Rectal smooth muscle tissue (tissue), 1 donor: ENCODE data around the gene GRIA2.
"Not testable (repeated sequence)": the region's sequence is repeated elsewhere in the genome, so short reads cannot be mapped to it uniquely, and the experiment has no call there.

Source experiments
- H3K27ac ChIP-seq: one replicate; pipeline ENCODE4 v1.7.0; 2013; ENCODE audit warnings: low read depth, low read length, inconsistent platforms
- H3K27me3 ChIP-seq: one replicate; pipeline ENCODE4 v1.7.0; 2013; ENCODE audit warnings: low read length; ENCODE audit not compliant: control insufficient read depth, insufficient read depth
- H3K36me3 ChIP-seq: one replicate; pipeline ENCODE4 v1.7.0; 2013; ENCODE audit warnings: low read length; ENCODE audit not compliant: control insufficient read depth, insufficient read depth
- H3K4me1 ChIP-seq: one replicate; pipeline ENCODE4 v1.7.0; 2013; ENCODE audit warnings: low read length; ENCODE audit not compliant: control insufficient read depth, insufficient read depth
- H3K4me3 ChIP-seq: one replicate; pipeline ENCODE4 v1.7.0; 2013; ENCODE audit warnings: low read length
- H3K9ac ChIP-seq: one replicate; pipeline ENCODE4 v1.7.0; 2013; ENCODE audit warnings: low read length

Gene GRIA2

GRCh38 chr4:157222771-157223160 lies 2.2 kb downstream of the GRIA2 start:
- no peaks in the 10 kb centered on the region for H3K4me1 ChIP-seq
- H3K36me3 ChIP-seq, result no peaks in the 10 kb centered on the region
- no peak overlapping the region for H3K4me3 ChIP-seq
- H3K27me3 ChIP-seq, result peaks cover 11% of the 10 kb centered on the region
- no peak overlapping the region for H3K27ac ChIP-seq
- no peak overlapping the region for H3K9ac ChIP-seq

DNA sequence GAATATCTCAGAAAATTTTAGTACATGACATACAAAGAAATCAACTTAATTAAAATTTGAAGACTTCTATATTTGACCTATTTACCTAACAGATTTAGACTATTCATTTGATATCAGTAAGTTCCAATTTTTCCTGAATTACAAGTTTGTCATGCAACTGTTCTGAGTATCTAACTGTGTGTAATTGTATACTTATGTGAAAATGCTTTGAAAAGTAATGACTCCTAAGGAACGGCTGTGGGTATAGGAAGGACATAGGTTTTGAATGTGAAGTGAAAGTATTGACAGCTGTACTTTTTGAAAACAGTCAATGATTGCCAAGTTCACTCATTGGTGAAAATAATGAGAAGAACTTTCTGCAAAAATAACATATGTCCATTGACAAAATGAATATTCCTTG lies 2.9 kb downstream of the GRIA2 start:
- Histone ChIP-seq H3K4me3 (no peak overlapping the region), H3K27me3 (peaks cover 11% of the 10 kb centered on the region), H3K9ac (no peak overlapping the region), H3K4me1 (no peaks in the 10 kb centered on the region), H3K36me3 (no peaks in the 10 kb centered on the region), H3K27ac (no peak overlapping the region)

GRCh38 chr4:157225096-157225495 lies 4.6 kb downstream of the GRIA2 start:
- no peak overlapping the region for H3K9ac ChIP-seq
- no peaks in the 10 kb centered on the region for H3K36me3 ChIP-seq
- no peaks in the 10 kb centered on the region for H3K4me1 ChIP-seq
- no peak overlapping the region for H3K4me3 ChIP-seq
- H3K27ac ChIP-seq, result no peak overlapping the region
- H3K27me3 ChIP-seq, result peaks cover 11% of the 10 kb centered on the region

- no peaks in the 10 kb centered on the region for H3K4me1 ChIP-seq
- H3K27me3 ChIP-seq, result peaks cover 9% of the 10 kb centered on the region
- H3K4me3 ChIP-seq, result no peak overlapping the region
- H3K9ac ChIP-seq, result no peak overlapping the region
- no peak overlapping the region for H3K27ac ChIP-seq
- no peaks in the 10 kb centered on the region for H3K36me3 ChIP-seq
Observed at GRCh38 chr4:157226035-157226434, 5.5 kb downstream of the GRIA2 start.

GRCh38 chr4:157226601-157227000 lies 6.1 kb downstream of the GRIA2 start:
- no peaks in the 10 kb centered on the region for H3K36me3 ChIP-seq
- no peaks in the 10 kb centered on the region for H3K4me1 ChIP-seq
- H3K4me3 ChIP-seq, result no peak overlapping the region
- peaks cover 5% of the 10 kb centered on the region for H3K27me3 ChIP-seq
- H3K27ac ChIP-seq, result no peak overlapping the region
- no peak overlapping the region for H3K9ac ChIP-seq

DNA sequence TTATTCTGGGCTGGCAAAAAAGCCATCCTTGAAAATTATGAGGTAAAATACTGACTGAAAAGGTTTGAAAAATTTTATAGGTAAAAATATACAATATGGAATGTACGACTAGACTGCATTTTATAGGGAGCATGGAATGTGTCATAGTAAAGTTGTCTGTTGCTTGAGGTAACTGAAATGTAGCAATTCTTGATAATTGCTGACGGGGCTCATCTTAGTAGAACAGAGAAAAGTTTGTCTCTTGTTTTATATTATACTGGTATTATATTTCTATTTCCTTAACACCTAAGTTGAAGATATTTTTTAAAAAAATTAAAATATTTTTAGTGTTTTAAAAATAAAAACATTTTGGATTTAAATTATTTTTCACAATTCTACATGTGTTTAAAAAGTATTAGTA lies 11.0 kb downstream of the GRIA2 start:
- no peaks in the 10 kb centered on the region for H3K27me3 ChIP-seq
- H3K9ac ChIP-seq, result no peak overlapping the region
- H3K4me1 ChIP-seq, result no peaks in the 10 kb centered on the region
- H3K4me3 ChIP-seq, result no peak overlapping the region
- H3K27ac ChIP-seq, result no peak overlapping the region
- no peaks in the 10 kb centered on the region for H3K36me3 ChIP-seq

DNA sequence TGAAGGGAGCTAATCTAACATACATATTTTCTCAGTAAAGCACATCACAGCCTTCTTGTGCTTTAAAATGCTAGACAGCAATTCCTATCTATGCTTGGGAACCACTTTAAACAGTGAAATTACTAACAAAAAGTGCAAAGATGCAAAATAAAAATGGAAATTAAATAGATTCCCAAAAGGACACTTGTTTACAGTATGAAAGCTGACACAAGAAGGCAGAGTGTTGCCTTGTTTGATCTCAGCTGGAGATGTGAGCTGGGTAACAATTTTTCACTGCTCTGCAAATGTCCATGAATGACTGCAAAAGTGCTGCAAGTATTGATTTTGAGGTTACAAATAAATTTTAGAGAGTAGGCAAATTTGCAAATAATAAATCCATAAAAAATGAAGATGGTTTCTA lies 22.3 kb downstream of the GRIA2 start:
- H3K27ac ChIP-seq, result no peak overlapping the region
- H3K4me3 ChIP-seq, result no peak overlapping the region
- no peaks in the 10 kb centered on the region for H3K36me3 ChIP-seq
- H3K4me1 ChIP-seq, result no peaks in the 10 kb centered on the region
- H3K9ac ChIP-seq, result no peak overlapping the region
- no peaks in the 10 kb centered on the region for H3K27me3 ChIP-seq

- H3K27me3 ChIP-seq, result no peaks in the 10 kb centered on the region
- no peak overlapping the region for H3K4me3 ChIP-seq
- no peaks in the 10 kb centered on the region for H3K36me3 ChIP-seq
- H3K9ac ChIP-seq, result no peak overlapping the region
- no peak overlapping the region for H3K27ac ChIP-seq
- no peaks in the 10 kb centered on the region for H3K4me1 ChIP-seq
Observed at GRCh38 chr4:157244348-157244747, 23.8 kb downstream of the GRIA2 start.

DNA sequence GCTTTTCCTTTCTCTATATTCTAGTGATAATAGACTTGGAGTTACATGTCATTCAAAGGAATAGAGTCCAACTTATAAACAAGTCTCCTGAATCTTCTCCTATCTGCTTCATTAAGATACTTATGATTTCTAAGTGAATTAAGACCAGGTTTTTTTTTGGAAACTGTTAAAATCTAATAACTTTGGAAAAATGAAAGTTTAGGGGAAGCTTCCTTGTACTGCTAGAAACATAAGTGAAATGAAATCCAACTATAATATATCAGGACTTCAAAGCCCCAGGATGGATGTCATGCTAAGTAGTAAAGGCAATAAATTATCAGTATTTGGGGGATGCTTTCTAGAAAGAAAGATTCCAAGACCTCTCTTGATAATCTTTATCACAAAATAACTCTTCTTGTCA lies 24.8 kb downstream of the GRIA2 start:
- H3K27me3 ChIP-seq, result no peaks in the 10 kb centered on the region
- H3K9ac ChIP-seq, result no peak overlapping the region
- H3K4me3 ChIP-seq, result no peak overlapping the region
- no peaks in the 10 kb centered on the region for H3K4me1 ChIP-seq
- H3K27ac ChIP-seq, result no peak overlapping the region
- H3K36me3 ChIP-seq, result no peaks in the 10 kb centered on the region

- H3K9ac ChIP-seq, result no peak overlapping the region
- no peak overlapping the region for H3K27ac ChIP-seq
- no peak overlapping the region for H3K4me3 ChIP-seq
- no peaks in the 10 kb centered on the region for H3K36me3 ChIP-seq
- no peaks in the 10 kb centered on the region for H3K4me1 ChIP-seq
- H3K27me3 ChIP-seq, result no peaks in the 10 kb centered on the region
Observed at GRCh38 chr4:157246964-157247363, 26.4 kb downstream of the GRIA2 start.

DNA sequence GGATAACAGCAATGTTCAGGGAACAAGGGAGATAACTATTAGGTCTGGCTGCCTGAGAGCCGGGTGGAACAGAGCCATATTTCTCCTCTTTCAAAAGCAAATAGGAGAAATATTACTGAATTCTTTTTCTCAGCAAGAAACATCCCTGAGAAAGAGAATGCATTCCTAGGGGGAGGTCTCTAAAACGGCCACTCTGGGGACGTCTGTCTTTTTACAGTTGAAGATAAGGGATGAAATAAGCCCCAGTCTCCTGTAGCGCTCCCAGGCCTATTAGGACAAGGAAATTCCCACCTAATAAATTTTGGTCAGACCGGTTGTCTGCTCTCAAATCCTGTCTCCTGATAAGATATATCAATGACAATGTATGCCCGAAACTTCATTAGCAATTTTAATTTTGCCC lies 37.6 kb downstream of the GRIA2 start:
- not testable (repeated sequence) for H3K9ac ChIP-seq, H3K36me3 ChIP-seq, H3K27ac ChIP-seq, H3K4me1 ChIP-seq, H3K4me3 ChIP-seq, H3K27me3 ChIP-seq

DNA sequence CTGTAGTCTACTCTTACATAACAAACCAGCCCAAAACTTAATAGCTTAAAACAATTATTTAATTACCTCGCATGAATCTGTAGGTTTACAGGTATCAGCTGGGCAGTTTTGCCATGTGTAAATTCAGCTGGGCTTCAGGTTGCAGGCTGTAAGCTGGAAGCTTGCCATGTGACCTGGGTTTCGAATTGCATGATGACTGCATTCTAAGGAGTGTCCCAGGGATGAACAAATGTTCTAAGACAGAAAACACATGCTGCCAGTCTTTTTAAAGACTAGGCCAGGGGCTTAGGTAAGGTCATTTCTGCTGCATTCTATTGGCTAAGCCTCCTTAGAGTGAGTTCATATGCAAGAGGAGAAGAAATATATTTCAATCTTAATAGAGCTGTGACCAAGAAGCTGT lies 44.8 kb downstream of the GRIA2 start:
- no peaks in the 10 kb centered on the region for H3K4me1 ChIP-seq
- no peak overlapping the region for H3K9ac ChIP-seq
- no peaks in the 10 kb centered on the region for H3K27me3 ChIP-seq
- H3K36me3 ChIP-seq, result no peaks in the 10 kb centered on the region
- no peak overlapping the region for H3K27ac ChIP-seq
- no peak overlapping the region for H3K4me3 ChIP-seq

- H3K36me3 ChIP-seq, result no peaks in the 10 kb centered on the region
- no peaks in the 10 kb centered on the region for H3K4me1 ChIP-seq
- no peak overlapping the region for H3K9ac ChIP-seq
- H3K27me3 ChIP-seq, result no peaks in the 10 kb centered on the region
- no peak overlapping the region for H3K27ac ChIP-seq
- no peak overlapping the region for H3K4me3 ChIP-seq
Observed at GRCh38 chr4:157270108-157270507, 49.6 kb downstream of the GRIA2 start.

DNA sequence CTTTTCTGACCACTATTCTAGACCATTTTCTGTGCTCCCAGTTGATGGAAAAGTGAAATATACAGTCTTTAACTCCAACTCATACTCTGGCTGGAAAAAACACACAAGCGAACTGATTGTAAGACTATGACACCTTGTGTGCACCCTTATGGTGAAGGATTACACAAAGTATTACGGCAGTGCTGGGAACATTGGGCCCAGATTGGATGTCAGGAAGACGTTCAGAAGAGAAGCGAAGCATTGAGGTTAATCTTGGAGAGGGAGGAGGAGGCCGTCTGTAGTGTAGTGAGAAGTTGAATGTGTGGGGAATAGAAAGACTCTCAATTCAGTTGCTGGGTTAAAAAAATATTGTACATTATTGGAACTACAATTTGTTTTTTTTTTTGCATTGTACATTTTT lies 50.0 kb downstream of the GRIA2 start:
- no peak overlapping the region for H3K4me3 ChIP-seq
- no peak overlapping the region for H3K27ac ChIP-seq

More for the DNA sequence above, 50.0 kb downstream of the GRIA2 start:
- Histone ChIP-seq H3K27me3 (no peaks in the 10 kb centered on the region), H3K9ac (no peak overlapping the region), H3K36me3 (no peaks in the 10 kb centered on the region), H3K4me1 (no peaks in the 10 kb centered on the region)
